Cardiac muscle cell (in vitro differentiated cells and primary cell): Measurements from ENCODE around the gene CDK14. TPM values are rescaled to one million over a fixed set of nuclear protein-coding genes. Genes with fewer than 3 reads are reported as not detected.

Experiments used
- DNase-seq, 2 donors: peaks; one replicate each; pipeline versions ENCODE4 v3.0.0 to v3.0.0-alpha.2; 2010 to 2017; ENCODE audit warnings: low read depth in 1 of 2, low spot score in 1 of 2
- H3K27ac ChIP-seq: fragments of 200-600 bp; sonication (generic); 2 replicates; pipeline ENCODE4 v1.5.1; 2016
- H3K27me3 ChIP-seq: fragments of 200-600 bp; sonication (generic); 2 replicates; pipeline ENCODE4 v1.6.0; 2016; ENCODE audit warnings: control low read depth
- H3K36me3 ChIP-seq: fragments of 200-600 bp; sonication (generic); 2 replicates; pipeline ENCODE4 v1.5.1; 2016; ENCODE audit warnings: control low read depth
- H3K4me1 ChIP-seq: fragments of 200-600 bp; sonication (generic); 2 replicates; pipeline ENCODE4 v1.8.1; 2017; ENCODE audit warnings: low read depth, mild to moderate bottlenecking, mixed run types
- H3K4me3 ChIP-seq: fragments of 200-600 bp; sonication (generic); 2 replicates; pipeline ENCODE4 v1.5.1; 2016; ENCODE audit warnings: mild to moderate bottlenecking
- H3K9me3 ChIP-seq: fragments of 200-600 bp; sonication (generic); 2 replicates; pipeline ENCODE4 v1.5.1; 2017; ENCODE audit warnings: low read depth, mild to moderate bottlenecking, control low read depth
- CTCF ChIP-seq: IDR thresholded peaks from 2 replicates; pipeline ENCODE4 v1.5.1; 2012; ENCODE audit warnings: low read depth, mild to moderate bottlenecking, low read length
- polyA plus RNA-seq: library from polyadenylated mRNA; unstranded; fragments of >200 nt; fragmentation: Nextera tagmentation; extraction: Ambion mirVana; gene quantifications from 2 replicates; pipeline ENCODE4 v1.2.1, GENCODE V29; 2016
- total RNA-seq: library from RNA; depleted of rRNA; stranded (reverse); fragments of >200 nt; gene quantifications from 2 replicates; pipeline ENCODE4 v1.2.3, GENCODE V29; 2016

CDK14 gene
- total and polyA plus RNA-seq, 2 experiments from 2014 or later: 22.5 to 23.1 TPM

GRCh38 chr7:90574820-90575187 lies 21.3 kb upstream of the CDK14 start:
- Histone ChIP-seq H3K27me3 (no peaks in the 10 kb centered on the region), H3K27ac (peak overlapping the region; percentile 90), H3K9me3 (no peaks in the 10 kb centered on the region), H3K36me3 (no peaks in the 10 kb centered on the region), H3K4me1 (peaks cover 31% of the 10 kb centered on the region), H3K4me3 (no peak overlapping the region)
- DNase-seq: no peak
- no peak for TF ChIP-seq CTCF

GRCh38 chr7:90579181-90579688 lies 16.9 kb upstream of the CDK14 start:
- Histone ChIP-seq H3K4me3 (no peak overlapping the region), H3K27ac (no peak overlapping the region)

GRCh38 chr7:90580051-90580450 lies 16.1 kb upstream of the CDK14 start:
- TF ChIP-seq CTCF: no peak
- Histone ChIP-seq H3K27me3 (no peaks in the 10 kb centered on the region), H3K9me3 (no peaks in the 10 kb centered on the region), H3K27ac (no peak overlapping the region), H3K4me1 (peaks cover 2% of the 10 kb centered on the region), H3K4me3 (no peak overlapping the region), H3K36me3 (no peaks in the 10 kb centered on the region)
- DNase-seq: no peak

More at GRCh38 chr7:90579181-90579688, 16.9 kb upstream of the CDK14 start:
- peak in 1 of 2 donors; percentile 94 for DNase-seq
- H3K9me3 ChIP-seq: no peaks in the 10 kb centered on the region
- H3K4me1 ChIP-seq: peaks cover 9% of the 10 kb centered on the region
- H3K27me3 ChIP-seq: no peaks in the 10 kb centered on the region
- no peaks in the 10 kb centered on the region for H3K36me3 ChIP-seq
- peak; percentile 31 for TF ChIP-seq CTCF

GRCh38 chr7:90582164-90582563 lies 14.0 kb upstream of the CDK14 start:
- no peak overlapping the region for H3K4me3 ChIP-seq
- peak in 1 of 2 donors; percentile 16 for DNase-seq
- H3K4me1 ChIP-seq: no peaks in the 10 kb centered on the region
- H3K27me3 ChIP-seq: no peaks in the 10 kb centered on the region
- H3K9me3 ChIP-seq: no peaks in the 10 kb centered on the region
- no peak overlapping the region for H3K27ac ChIP-seq
- H3K36me3 ChIP-seq: no peaks in the 10 kb centered on the region
- no peak for TF ChIP-seq CTCF

- Histone ChIP-seq H3K4me1 (no peaks in the 10 kb centered on the region), H3K36me3 (no peaks in the 10 kb centered on the region)
- DNase-seq: no peak
These were observed 11.7 kb upstream of the CDK14 start for GRCh38 chr7:90584378-90584777.

More at GRCh38 chr7:90584378-90584777, 11.7 kb upstream of the CDK14 start:
- Histone ChIP-seq H3K27ac (no peak overlapping the region), H3K4me3 (no peak overlapping the region), H3K27me3 (no peaks in the 10 kb centered on the region), H3K9me3 (no peaks in the 10 kb centered on the region)
- no peak for TF ChIP-seq CTCF
